ENCODE results near the gene SRGAP2B. TPM values are rescaled to one million over a fixed set of nuclear protein-coding genes. Genes with fewer than 3 reads are reported as not detected.
"Not testable (repeated sequence)": the region's sequence is repeated elsewhere in the genome, so short reads cannot be mapped to it uniquely, and the experiment has no call there.

SRGAP2B gene
- total and polyA plus RNA-seq, 10 of the 15 experiments (the other 5 are each of a cell fraction or from before 2014, with no cell fraction given), result 1.2 to 8.9 (median 3.0) TPM

DNA sequence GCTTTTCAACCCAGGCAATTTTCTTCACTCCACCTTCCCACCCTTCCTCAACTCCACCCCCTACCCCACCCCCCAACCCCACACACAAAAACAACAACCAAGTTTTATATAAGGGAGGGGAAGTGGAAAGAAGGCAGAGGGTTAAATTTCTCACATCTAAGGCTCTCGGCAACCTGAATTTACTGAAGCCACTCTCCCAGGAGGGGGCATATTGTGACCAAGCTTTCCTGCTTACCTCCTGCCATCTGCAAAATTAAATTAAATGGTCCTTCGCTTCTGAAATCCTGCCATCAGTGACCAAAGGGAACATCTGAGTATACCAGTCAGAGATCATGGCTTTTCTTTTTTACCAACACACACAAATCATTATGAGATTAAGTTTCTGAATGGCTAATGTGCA lies 72.9 kb downstream of the SRGAP2B start:
- H3K27me3 ChIP-seq (replicated peaks in 1 of 2; ENCODE audit: control insufficient read depth in 2 of 2, insufficient read depth in 2 of 2, low read length in 1 of 2); SMC1A ChIA-PET (ENCODE audit: uncharacterized antibody, unreplicated experiment); DNase-seq (ENCODE audit: low read depth, low spot score); H3K27ac ChIP-seq (ENCODE audit: control insufficient read depth, insufficient read depth); H3K79me2 ChIP-seq (ENCODE audit: control insufficient read depth, insufficient read depth, low read length); FAIRE-seq; H3K9ac ChIP-seq (ENCODE audit: control insufficient read depth, insufficient read depth, low read length); H4K20me1 ChIP-seq (ENCODE audit: control insufficient read depth, insufficient read depth); H3K9me3 ChIP-seq (replicated peaks; ENCODE audit: control insufficient read depth, insufficient read depth, low read length); H3K4me2 ChIP-seq (ENCODE audit: control insufficient read depth, insufficient read depth); H3K4me3 ChIP-seq; intact Hi-C loops (cut with micrococcal nuclease; ENCODE audit: unreplicated experiment); RAD21 ChIA-PET (ENCODE audit: unreplicated experiment); POLR2A ChIA-PET; in situ Hi-C loops (cut with MboI); BruUV-seq (replicated peaks); H2AFZ ChIP-seq (ENCODE audit: control insufficient read depth, low read depth, low read length); ATAC-seq; CTCF ChIA-PET; H3K4me1 ChIP-seq (ENCODE audit: control insufficient read depth, insufficient read depth, low read length); H3K36me3 ChIP-seq (ENCODE audit: control insufficient read depth in 2 of 2, insufficient read depth in 2 of 2, low read length in 1 of 2): not testable (repeated sequence)
- WGBS (ENCODE audit: insufficient coverage, insufficient replicate concordance, low lambda C conversion rate, missing lambda C conversion rate), result no CpG with 5 or more reads among the region's 2 CpGs

DNA sequence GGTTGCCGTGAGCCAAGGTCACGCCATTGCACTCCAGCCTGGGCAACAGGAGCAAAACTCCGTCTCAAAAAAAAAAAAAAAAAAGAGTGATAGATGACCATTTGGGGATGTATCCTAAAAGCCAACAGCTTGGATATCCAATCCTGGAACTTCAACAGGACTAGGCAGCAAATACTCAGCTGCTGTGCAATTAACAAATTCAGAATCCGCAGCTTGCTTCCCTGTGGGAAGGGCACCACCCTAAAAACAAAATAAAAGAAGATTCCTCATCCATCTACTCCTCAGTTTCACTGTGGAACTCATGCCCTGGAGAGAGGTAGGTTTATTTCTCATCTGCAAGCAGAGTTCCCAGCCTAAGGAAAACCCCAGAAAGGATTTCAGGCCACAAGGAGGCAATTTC lies 73.4 kb downstream of the SRGAP2B start:
- H3K4me2 ChIP-seq (ENCODE audit: control insufficient read depth, insufficient read depth); RAD21 ChIA-PET (ENCODE audit: unreplicated experiment); H2AFZ ChIP-seq (ENCODE audit: control insufficient read depth, low read depth, low read length); FAIRE-seq; BruUV-seq (replicated peaks); H3K27me3 ChIP-seq (replicated peaks in 1 of 2; ENCODE audit: control insufficient read depth in 2 of 2, insufficient read depth in 2 of 2, low read length in 1 of 2); POLR2A ChIA-PET; H3K79me2 ChIP-seq (ENCODE audit: control insufficient read depth, insufficient read depth, low read length); H4K20me1 ChIP-seq (ENCODE audit: control insufficient read depth, insufficient read depth); H3K27ac ChIP-seq (ENCODE audit: control insufficient read depth, insufficient read depth); H3K9me3 ChIP-seq (replicated peaks; ENCODE audit: control insufficient read depth, insufficient read depth, low read length); CTCF ChIA-PET; in situ Hi-C loops (cut with MboI); H3K4me1 ChIP-seq (ENCODE audit: control insufficient read depth, insufficient read depth, low read length); H3K4me3 ChIP-seq; ATAC-seq; intact Hi-C loops (cut with micrococcal nuclease; ENCODE audit: unreplicated experiment); SMC1A ChIA-PET (ENCODE audit: uncharacterized antibody, unreplicated experiment); H3K9ac ChIP-seq (ENCODE audit: control insufficient read depth, insufficient read depth, low read length); H3K36me3 ChIP-seq (ENCODE audit: control insufficient read depth in 2 of 2, insufficient read depth in 2 of 2, low read length in 1 of 2); DNase-seq (ENCODE audit: low read depth, low spot score): not testable (repeated sequence)
- WGBS (ENCODE audit: insufficient coverage, insufficient replicate concordance, low lambda C conversion rate, missing lambda C conversion rate), result no CpG with 5 or more reads among the region's 4 CpGs

DNA sequence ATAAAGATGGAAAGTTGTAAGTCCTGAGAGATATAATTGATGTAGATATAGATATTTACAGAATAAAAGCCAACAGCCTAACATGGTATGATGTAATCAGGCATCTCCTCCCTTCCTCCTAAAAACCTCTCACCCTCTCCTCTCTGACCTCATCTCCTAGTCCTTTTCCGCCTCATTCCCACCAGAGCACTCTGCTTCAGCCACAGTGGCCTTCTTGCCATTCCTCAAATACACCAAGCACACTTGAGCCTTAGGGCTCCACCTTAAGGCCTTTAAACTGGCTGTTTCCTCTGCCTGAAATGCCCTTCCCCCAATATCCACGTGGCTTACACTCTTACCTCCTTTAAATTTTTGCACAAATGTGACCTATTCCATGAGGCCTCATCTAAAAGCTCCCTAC lies 75.4 kb downstream of the SRGAP2B start:
- intact Hi-C loops (cut with micrococcal nuclease; ENCODE audit: unreplicated experiment); FAIRE-seq; CTCF ChIA-PET; H3K36me3 ChIP-seq (ENCODE audit: control insufficient read depth in 2 of 2, insufficient read depth in 2 of 2, low read length in 1 of 2); in situ Hi-C loops (cut with MboI); SMC1A ChIA-PET (ENCODE audit: uncharacterized antibody, unreplicated experiment); POLR2A ChIA-PET; H3K79me2 ChIP-seq (ENCODE audit: control insufficient read depth, insufficient read depth, low read length); H3K9ac ChIP-seq (ENCODE audit: control insufficient read depth, insufficient read depth, low read length); H4K20me1 ChIP-seq (ENCODE audit: control insufficient read depth, insufficient read depth); H3K4me1 ChIP-seq (ENCODE audit: control insufficient read depth, insufficient read depth, low read length); H3K9me3 ChIP-seq (replicated peaks; ENCODE audit: control insufficient read depth, insufficient read depth, low read length); H3K4me2 ChIP-seq (ENCODE audit: control insufficient read depth, insufficient read depth); H3K27me3 ChIP-seq (replicated peaks in 1 of 2; ENCODE audit: control insufficient read depth in 2 of 2, insufficient read depth in 2 of 2, low read length in 1 of 2); DNase-seq (ENCODE audit: low read depth, low spot score); H3K27ac ChIP-seq (ENCODE audit: control insufficient read depth, insufficient read depth); RAD21 ChIA-PET (ENCODE audit: unreplicated experiment); BruUV-seq (replicated peaks); H3K4me3 ChIP-seq; ATAC-seq; H2AFZ ChIP-seq (ENCODE audit: control insufficient read depth, low read depth, low read length): not testable (repeated sequence)
- WGBS (ENCODE audit: insufficient coverage, insufficient replicate concordance, low lambda C conversion rate, missing lambda C conversion rate), result 50% methylated on average over 2 of the region's 2 CpGs

DNA sequence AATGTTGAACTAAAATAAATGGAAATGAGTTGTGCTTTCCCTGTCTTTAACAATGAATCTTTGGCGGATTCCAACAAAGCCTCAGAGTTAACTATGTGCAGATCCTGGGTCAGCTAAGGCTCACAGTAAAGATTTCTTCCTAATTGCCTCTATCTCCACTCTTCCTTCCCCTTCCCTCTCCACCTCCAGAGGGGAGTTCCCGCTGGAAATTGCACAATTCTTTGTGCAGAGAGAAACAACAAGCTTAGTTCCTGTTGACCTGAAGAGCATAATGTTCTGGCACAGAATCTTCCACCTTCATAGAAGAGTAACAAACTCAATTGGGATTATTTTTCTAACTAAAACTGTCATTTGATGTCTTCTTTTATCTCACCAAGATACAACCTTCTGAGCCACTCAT lies 77.4 kb downstream of the SRGAP2B start:
- POLR2A ChIA-PET; H3K79me2 ChIP-seq (ENCODE audit: control insufficient read depth, insufficient read depth, low read length); H3K9ac ChIP-seq (ENCODE audit: control insufficient read depth, insufficient read depth, low read length); H3K36me3 ChIP-seq (ENCODE audit: control insufficient read depth in 2 of 2, insufficient read depth in 2 of 2, low read length in 1 of 2); H3K27me3 ChIP-seq (replicated peaks in 1 of 2; ENCODE audit: control insufficient read depth in 2 of 2, insufficient read depth in 2 of 2, low read length in 1 of 2); intact Hi-C loops (cut with micrococcal nuclease; ENCODE audit: unreplicated experiment); H2AFZ ChIP-seq (ENCODE audit: control insufficient read depth, low read depth, low read length); DNase-seq (ENCODE audit: low read depth, low spot score); in situ Hi-C loops (cut with MboI); CTCF ChIA-PET; SMC1A ChIA-PET (ENCODE audit: uncharacterized antibody, unreplicated experiment); H3K4me2 ChIP-seq (ENCODE audit: control insufficient read depth, insufficient read depth); H3K4me3 ChIP-seq; H4K20me1 ChIP-seq (ENCODE audit: control insufficient read depth, insufficient read depth); FAIRE-seq; BruUV-seq (replicated peaks); RAD21 ChIA-PET (ENCODE audit: unreplicated experiment); H3K27ac ChIP-seq (ENCODE audit: control insufficient read depth, insufficient read depth); H3K9me3 ChIP-seq (replicated peaks; ENCODE audit: control insufficient read depth, insufficient read depth, low read length); H3K4me1 ChIP-seq (ENCODE audit: control insufficient read depth, insufficient read depth, low read length); ATAC-seq: not testable (repeated sequence)
- 56% methylated on average over 2 of the region's 2 CpGs for WGBS (ENCODE audit: insufficient coverage, insufficient replicate concordance, low lambda C conversion rate, missing lambda C conversion rate)

Measured in GM12878 (cell line).